Thymus (tissue), 11 donors: ENCODE results near the gene KCNE1. TPM values are rescaled to one million over a fixed set of nuclear protein-coding genes. Genes with fewer than 3 reads are reported as not detected.
"Not testable (repeated sequence)": the region's sequence is repeated elsewhere in the genome, so short reads cannot be mapped to it uniquely, and the experiment has no call there.

Experiments
- DNase-seq, 9 donors: peaks; one replicate each; pipeline ENCODE4 v3.0.0-alpha.2; 2013; ENCODE audit warnings: low spot score in 9 of 9, low read depth in 6 of 9, missing footprints in 1 of 9
- H3K27ac ChIP-seq, 2 donors: one replicate each; pipeline ENCODE4 v1.5.1; 2013; ENCODE audit warnings: control low read depth in 1 of 2, low read depth in 1 of 2, low read length in 1 of 2, mild to moderate bottlenecking in 1 of 2, moderate library complexity in 1 of 2
- H3K27me3 ChIP-seq, 2 donors: one replicate each; pipeline ENCODE4 v1.5.1; 2013; ENCODE audit warnings: low read length in 1 of 2; ENCODE audit not compliant: control insufficient read depth in 2 of 2, insufficient read depth in 1 of 2
- H3K36me3 ChIP-seq, 2 donors: one replicate each; pipeline ENCODE4 v1.5.1; 2013; ENCODE audit warnings: low read length in 1 of 2, mild to moderate bottlenecking in 1 of 2, moderate library complexity in 1 of 2; ENCODE audit not compliant: control insufficient read depth in 2 of 2, insufficient read depth in 2 of 2
- H3K4me1 ChIP-seq, 2 donors: one replicate each; pipeline ENCODE4 v1.5.1; 2013; ENCODE audit warnings: low read length in 2 of 2; ENCODE audit not compliant: control insufficient read depth in 2 of 2, insufficient read depth in 2 of 2
- H3K4me3 ChIP-seq, 2 donors: one replicate each; pipeline ENCODE4 v1.5.1; 2013; ENCODE audit warnings: low read length in 2 of 2, control low read depth in 1 of 2, mild to moderate bottlenecking in 1 of 2
- H3K9me3 ChIP-seq, 2 donors: one replicate each; pipeline ENCODE4 v1.5.1; 2013; ENCODE audit warnings: low read length in 1 of 2, mild to moderate bottlenecking in 1 of 2; ENCODE audit not compliant: control insufficient read depth in 2 of 2, insufficient read depth in 1 of 2
- WGBS: extraction: QIAGEN DNeasy Blood & Tissue Kit; methylation state at CpG from one replicate; pipeline ENCODE4 v1.1.7; 2013; 5-methylcytosine and 5-hydroxymethylcytosine counted together
- polyA plus RNA-seq: library from polyadenylated mRNA; stranded (reverse); fragments of 200-250 nt; gene quantifications from one replicate; pipeline ENCODE4 v1.2.3, GENCODE V29; 2013
- total RNA-seq: library from RNA; stranded (reverse); fragments of 120-200 nt; gene quantifications from one replicate; pipeline ENCODE4 v1.2.4, GENCODE V29; 2013
- donor health status: healthy.

Gene KCNE1
- total and polyA plus RNA-seq, 2 donors: 0.19 to 0.94 TPM

DNA sequence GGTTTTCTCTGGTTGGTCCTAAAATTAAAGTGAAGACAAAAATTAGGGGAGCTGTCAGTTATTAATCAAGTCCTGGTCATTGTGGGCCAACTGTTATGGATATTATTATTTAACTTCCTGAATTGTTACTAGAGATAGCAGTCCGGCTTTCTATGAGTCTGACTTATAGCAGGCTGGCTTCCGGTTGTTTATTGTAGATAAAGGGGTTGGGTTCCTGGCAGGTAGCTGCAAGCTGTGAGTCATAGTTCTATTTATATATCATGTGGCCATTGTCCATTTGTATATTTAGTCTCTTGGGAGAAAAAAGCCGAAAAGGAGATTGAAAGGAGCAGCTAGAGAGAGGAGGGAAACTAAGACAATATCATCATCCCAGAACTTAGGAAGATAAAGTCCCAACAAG is 28.6 kb downstream of the KCNE1 start:
- DNase-seq, H3K4me3 ChIP-seq, H3K27ac ChIP-seq, H3K9me3 ChIP-seq, H3K4me1 ChIP-seq, H3K27me3 ChIP-seq, H3K36me3 ChIP-seq: not testable (repeated sequence)
- no CpG with 5 or more reads among the region's 3 CpGs for WGBS

DNA sequence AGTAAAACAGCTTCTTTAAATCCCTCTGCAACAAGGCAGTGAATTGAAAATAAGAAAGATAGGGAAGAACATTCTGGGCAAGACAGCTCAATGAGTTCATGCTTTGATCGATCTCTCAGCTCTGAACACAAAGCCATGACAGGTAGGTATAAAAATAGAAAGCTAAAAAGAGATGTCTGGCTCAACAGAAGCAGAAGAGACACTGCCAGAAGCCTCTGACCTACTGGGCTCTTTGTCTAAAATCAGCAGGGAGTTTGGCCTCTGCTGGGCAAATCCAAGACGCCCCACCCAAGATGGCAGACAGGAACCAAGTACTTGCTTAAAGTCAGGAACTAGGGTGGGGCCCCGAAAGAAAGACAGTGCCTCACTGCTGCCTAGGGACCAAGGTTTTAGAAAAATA is 44.7 kb downstream of the KCNE1 start:
- WGBS: no CpG with 5 or more reads among the region's 3 CpGs
- H3K9me3 ChIP-seq, DNase-seq, H3K4me1 ChIP-seq, H3K36me3 ChIP-seq, H3K27me3 ChIP-seq, H3K4me3 ChIP-seq, H3K27ac ChIP-seq: not testable (repeated sequence)

DNA sequence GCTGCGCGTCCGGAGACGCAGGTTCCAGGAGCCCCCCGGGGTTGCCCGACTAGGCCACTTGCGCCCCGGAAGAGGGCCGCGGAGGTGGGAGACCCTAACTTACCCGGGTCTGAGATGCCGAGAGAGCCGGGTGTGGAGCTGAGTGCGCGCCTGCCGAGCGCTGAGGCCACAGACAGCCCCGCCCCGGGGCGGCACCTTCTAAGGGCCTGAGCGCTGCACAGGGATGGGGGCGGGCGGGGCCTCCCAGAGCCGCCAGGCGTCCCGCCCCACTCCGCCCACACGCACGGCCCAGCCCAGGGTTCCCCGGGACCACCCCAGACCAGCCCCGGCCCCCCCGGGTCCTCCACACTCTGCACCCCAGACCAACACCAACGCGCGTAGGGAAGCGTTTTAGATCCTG is 52.6 kb downstream of the KCNE1 start:
- not testable (repeated sequence) for H3K4me3 ChIP-seq, H3K36me3 ChIP-seq, H3K4me1 ChIP-seq, H3K27ac ChIP-seq, H3K27me3 ChIP-seq, DNase-seq, H3K9me3 ChIP-seq
- no CpG with 5 or more reads among the region's 36 CpGs for WGBS

DNA sequence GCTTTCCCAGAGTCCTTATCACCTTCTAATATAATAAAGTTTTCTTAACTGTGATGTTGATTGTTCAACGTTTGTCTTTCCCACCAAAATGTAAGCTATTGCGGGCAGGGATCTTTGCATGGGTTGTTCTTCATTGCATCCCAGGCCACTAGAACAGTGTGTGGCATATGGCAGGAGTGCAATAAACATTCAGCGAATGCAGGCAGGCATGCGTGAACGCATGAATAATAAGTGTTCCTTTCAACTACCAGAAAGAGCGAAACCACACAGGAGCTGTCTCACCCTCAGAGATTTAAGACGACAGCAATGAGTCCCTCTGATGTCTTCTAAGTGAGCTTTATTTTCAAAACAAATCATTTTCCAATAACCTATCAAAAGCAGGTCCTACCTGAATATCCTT is 53.7 kb downstream of the KCNE1 start:
- H3K27ac ChIP-seq, H3K4me3 ChIP-seq, DNase-seq, H3K9me3 ChIP-seq, H3K36me3 ChIP-seq, H3K27me3 ChIP-seq, H3K4me1 ChIP-seq: not testable (repeated sequence)
- no CpG with 5 or more reads among the region's 7 CpGs for WGBS

DNA sequence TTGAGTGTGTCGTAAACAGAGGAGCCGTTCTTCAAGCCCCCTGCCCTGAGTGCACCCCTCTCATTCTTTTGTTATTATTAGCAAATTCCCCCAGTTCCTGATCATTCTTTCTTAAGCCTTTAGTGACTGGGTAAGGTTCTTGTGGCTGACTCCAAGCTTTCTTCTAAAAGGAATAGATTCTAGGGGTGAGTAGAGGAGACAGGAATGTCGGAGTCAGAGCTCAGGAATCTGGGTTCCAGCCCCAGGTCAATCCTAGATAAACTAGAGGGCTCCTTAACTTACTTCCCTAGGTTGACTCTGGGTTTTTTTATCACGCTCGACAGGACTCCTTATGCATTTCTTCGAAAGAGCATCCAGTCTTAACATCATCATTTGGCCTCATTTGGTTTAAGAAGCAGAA is 55.8 kb downstream of the KCNE1 start:
- whole genome bisulfite sequencing: no CpG with 5 or more reads among the region's 6 CpGs

DNA sequence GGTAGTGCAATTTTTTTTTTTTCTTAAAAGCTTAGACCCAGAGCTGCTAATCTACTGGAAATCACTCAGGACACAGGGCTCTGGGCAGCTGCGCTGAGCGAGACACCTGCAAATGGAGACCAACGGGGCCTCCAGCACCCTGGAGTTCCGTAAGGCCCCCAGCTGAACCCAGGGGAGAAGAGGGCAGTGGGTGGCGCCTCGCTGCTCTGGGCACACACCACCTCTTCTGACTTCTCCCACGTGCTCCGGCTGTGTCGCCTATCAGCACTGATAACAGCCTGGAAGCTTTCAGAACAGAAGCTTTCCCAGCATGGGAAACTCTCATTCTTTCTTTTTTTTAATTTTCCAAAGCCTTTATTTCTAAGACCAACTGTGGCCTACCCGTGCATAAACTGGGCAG is 56.4 kb downstream of the KCNE1 start:
- DNase-seq, H3K9me3 ChIP-seq, H3K36me3 ChIP-seq, H3K4me3 ChIP-seq, H3K27me3 ChIP-seq, H3K27ac ChIP-seq, H3K4me1 ChIP-seq: not testable (repeated sequence)
- WGBS: no CpG with 5 or more reads among the region's 10 CpGs

More for the DNA sequence above, 55.8 kb downstream of the KCNE1 start:
- not testable (repeated sequence) for H3K36me3 ChIP-seq, DNase-seq, H3K4me3 ChIP-seq, H3K4me1 ChIP-seq, H3K27me3 ChIP-seq, H3K9me3 ChIP-seq, H3K27ac ChIP-seq

DNA sequence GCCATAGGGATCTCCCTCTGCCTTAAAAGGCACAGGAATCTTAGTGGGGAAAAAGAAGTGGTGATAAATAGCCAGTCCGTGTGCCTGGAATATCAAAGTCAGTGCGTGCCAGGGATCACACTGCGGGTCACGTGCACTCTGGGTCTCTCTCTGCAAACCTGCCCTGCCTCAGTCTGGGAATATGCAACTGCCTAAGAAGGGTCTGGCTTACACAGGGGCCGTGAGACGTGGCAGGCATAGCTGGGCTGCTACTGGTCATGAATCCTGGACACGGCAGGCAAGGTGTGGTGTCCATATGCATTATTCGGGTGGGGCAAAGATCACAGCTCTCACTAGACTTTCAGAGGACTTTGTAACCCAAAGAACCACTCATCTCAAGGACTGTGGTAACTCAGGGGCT is 65.0 kb downstream of the KCNE1 start:
- H3K4me1 ChIP-seq, DNase-seq, H3K27me3 ChIP-seq, H3K36me3 ChIP-seq, H3K4me3 ChIP-seq, H3K9me3 ChIP-seq, H3K27ac ChIP-seq: not testable (repeated sequence)
- WGBS: no CpG with 5 or more reads among the region's 8 CpGs

DNA sequence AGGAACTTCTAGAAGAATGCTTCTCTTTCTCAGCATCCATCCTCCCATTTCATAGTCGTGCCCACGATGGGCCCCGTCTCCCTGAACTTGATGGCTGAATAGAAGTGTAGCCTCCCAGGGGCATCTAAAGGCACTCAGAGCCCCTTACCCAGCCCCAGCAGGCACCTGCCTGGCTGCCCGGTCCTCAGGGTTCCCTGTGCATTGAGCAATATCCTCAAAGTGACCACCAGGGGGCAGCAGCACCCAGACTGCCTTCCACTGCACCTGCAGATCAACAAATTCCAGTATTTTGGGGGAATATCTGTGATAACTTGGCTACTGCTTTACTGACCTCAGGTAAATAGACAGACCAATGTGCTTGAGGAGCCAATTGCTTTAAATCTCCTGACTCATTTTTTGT is 68.5 kb downstream of the KCNE1 start:
- no CpG with 5 or more reads among the region's 4 CpGs for WGBS
- H3K36me3 ChIP-seq, H3K4me3 ChIP-seq, DNase-seq, H3K9me3 ChIP-seq, H3K4me1 ChIP-seq, H3K27ac ChIP-seq, H3K27me3 ChIP-seq: not testable (repeated sequence)

DNA sequence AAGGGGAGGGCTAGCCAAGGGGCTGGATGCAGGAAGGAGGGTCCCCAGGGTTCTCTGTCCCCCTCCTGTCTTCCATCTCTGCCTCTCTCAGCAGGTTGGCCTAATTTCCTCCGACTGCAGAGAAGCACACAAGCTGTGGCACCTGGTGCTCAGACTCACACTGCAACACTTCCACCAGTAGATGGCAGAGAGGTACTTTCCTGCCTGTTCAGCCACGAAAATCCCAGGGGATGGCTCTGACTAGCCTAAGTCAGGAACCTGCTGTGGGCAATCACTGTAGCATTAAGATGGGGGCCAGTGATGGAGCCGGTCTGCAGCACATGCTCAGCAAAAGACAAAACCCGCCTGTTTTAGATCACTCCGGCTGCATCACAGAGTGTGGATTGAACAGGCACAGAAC is 82.3 kb downstream of the KCNE1 start:
- WGBS: no CpG with 5 or more reads among the region's 5 CpGs
- H3K9me3 ChIP-seq, DNase-seq, H3K27me3 ChIP-seq, H3K27ac ChIP-seq, H3K36me3 ChIP-seq, H3K4me3 ChIP-seq, H3K4me1 ChIP-seq: not testable (repeated sequence)

DNA sequence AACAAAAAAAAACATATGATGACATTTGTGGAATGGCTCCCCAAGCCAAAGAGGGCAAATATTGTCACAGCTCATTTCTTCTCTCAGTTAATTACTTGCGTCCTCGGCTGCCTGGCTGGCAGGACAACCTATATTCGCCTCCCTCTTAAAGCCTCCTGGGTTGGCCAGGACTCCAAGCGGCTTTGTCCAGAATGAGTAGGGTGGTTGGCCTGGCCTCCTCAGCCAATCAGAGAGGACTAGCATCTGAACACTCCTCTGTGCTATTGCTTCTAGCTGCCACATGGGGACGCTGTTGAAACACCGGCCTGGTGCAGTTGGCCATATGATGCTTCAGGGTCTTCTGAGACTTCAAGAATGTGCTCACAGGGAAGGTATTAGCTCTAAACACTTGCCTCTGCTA is 83.6 kb downstream of the KCNE1 start:
- H3K4me3 ChIP-seq, H3K27ac ChIP-seq, H3K36me3 ChIP-seq, DNase-seq, H3K27me3 ChIP-seq, H3K9me3 ChIP-seq, H3K4me1 ChIP-seq: not testable (repeated sequence)
- no CpG with 5 or more reads among the region's 6 CpGs for WGBS
